ENCODE results near the gene ITGB4. TPM values are rescaled to one million over a fixed set of nuclear protein-coding genes. Genes with fewer than 3 reads are reported as not detected.

Gene ITGB4
- total and polyA plus RNA-seq, 9 of the 15 experiments (the other 6 are each of a cell fraction or from before 2014, with no cell fraction given): 0.05 to 2.8 (median 0.76) TPM; not detected in 3

- in situ Hi-C loops (cut with MboI): no loop called here
- peaks cover 0 to 50% of the 10 kb centered on the region in 2 experiments; a peak in 2 of 5 replicates for H3K4me1 ChIP-seq (replicated peaks in 1 of 2; ENCODE audit: control insufficient read depth in 2 of 2, insufficient read depth in 2 of 2, low read length in 2 of 2)
- H3K4me3 ChIP-seq: no peak overlapping the region
- H3K79me2 ChIP-seq (ENCODE audit: control insufficient read depth, insufficient read depth, low read length): no peaks in the 10 kb centered on the region
- ATAC-seq: peak; percentile 19; the same call in 1 of the 3 replicates
- CTCF ChIA-PET (ENCODE audit: low intra/inter-chr PET ratio): no interaction called here
- BruUV-seq (replicated peaks): no TSS peak
- H4K20me1 ChIP-seq (replicated peaks; ENCODE audit: control insufficient read depth, insufficient read depth, low read length): peaks cover 3% of the 10 kb centered on the region; the same call in 1 of the 2 replicates
- POLR2A ChIA-PET: interaction anchor here (0.8 to 1.3 kb wide), 5 partner anchors 13 to 749 kb away, joined by 3 to 7 read pairs (median 3); partner anchors contain the start of gene CDR2L
- DNase-seq (ENCODE audit: extremely low read depth in 1 of 4, low spot score in 3 of 4): no peak
- no peaks in the 10 kb centered on the region for H3K9me3 ChIP-seq (replicated peaks; ENCODE audit: control insufficient read depth, insufficient read depth, low read depth, low read length)
- H3K27me3 ChIP-seq (ENCODE audit: control insufficient read depth in 2 of 2, insufficient read depth in 2 of 2, low read length in 2 of 2): peaks cover 0 to 5% of the 10 kb centered on the region in 2 experiments; a peak in 2 of 5 replicates
- intact Hi-C loops (cut with micrococcal nuclease): no loop called here
- H3K9ac ChIP-seq (ENCODE audit: insufficient read depth in 1 of 2, low read depth in 2 of 2, low read length in 2 of 2): peak overlapping the region in 1 of 2 experiments; percentile 68; a peak in 2 of 4 replicates
- TF ChIP-seq CBFA2T3 (IDR thresholded peaks at IDR 0.05) (no peak), PTRF (tag; IDR thresholded peaks at IDR 0.05) (no peak), ZNF263 (CRISPR knock-in tag; IDR thresholded peaks at IDR 0.05; ENCODE audit: borderline replicate concordance) (peak; percentile 81), SMAD3 (CRISPR knock-in tag; conservative IDR thresholded peaks at IDR 0.05) (no peak), GABPB1 (CRISPR knock-in tag; IDR thresholded peaks at IDR 0.05) (no peak), ZBTB7A (IDR thresholded peaks at IDR 0.05; ENCODE audit: borderline replicate concordance, control insufficient read depth, low read depth, low read length) (peak; percentile 25; the same call in 1 of the 2 replicates), ZNF764 (CRISPR knock-in tag; IDR thresholded peaks at IDR 0.05; ENCODE audit: low read depth) (no peak), ZNF507 (tag; conservative IDR thresholded peaks at IDR 0.05) (no peak), ZNF584 (CRISPR knock-in tag; IDR thresholded peaks at IDR 0.05; ENCODE audit: low read depth) (no peak), MTA1 (IDR thresholded peaks at IDR 0.05; ENCODE audit: borderline replicate concordance) (no peak), HNRNPLL (IDR thresholded peaks at IDR 0.05; ENCODE audit: low read depth, low read length, poor library complexity, severe bottlenecking) (no peak), HCFC1 (IDR thresholded peaks at IDR 0.05; ENCODE audit: low read depth, low read length) (no peak)
- no peaks in the 10 kb centered on the region for H3K36me3 ChIP-seq (ENCODE audit: control insufficient read depth, insufficient read depth, low read length)
- H3K4me2 ChIP-seq (ENCODE audit: insufficient read depth, low read length): no peak overlapping the region
- WGBS (ENCODE audit: insufficient coverage, low coverage, missing lambda C conversion rate): 56% methylated on average over 12 of the region's 20 CpGs
- FAIRE-seq: no peak
- H2AFZ ChIP-seq (ENCODE audit: low read depth, low read length): no peak overlapping the region; the same call in 1 of the 2 replicates
- H3K27ac ChIP-seq (ENCODE audit: extremely low read depth, low read depth, low read length): no peak overlapping the region
- peaks cover 4% of the 10 kb centered on the region for H3K9me1 ChIP-seq (ENCODE audit: control insufficient read depth, insufficient read depth, low read length)
These were observed 16.1 kb downstream of the ITGB4 start for GRCh38 chr17:75737133-75737962.

Data from K562 (cell line).